ENCODE measurements around the gene BMPER.

DNA sequence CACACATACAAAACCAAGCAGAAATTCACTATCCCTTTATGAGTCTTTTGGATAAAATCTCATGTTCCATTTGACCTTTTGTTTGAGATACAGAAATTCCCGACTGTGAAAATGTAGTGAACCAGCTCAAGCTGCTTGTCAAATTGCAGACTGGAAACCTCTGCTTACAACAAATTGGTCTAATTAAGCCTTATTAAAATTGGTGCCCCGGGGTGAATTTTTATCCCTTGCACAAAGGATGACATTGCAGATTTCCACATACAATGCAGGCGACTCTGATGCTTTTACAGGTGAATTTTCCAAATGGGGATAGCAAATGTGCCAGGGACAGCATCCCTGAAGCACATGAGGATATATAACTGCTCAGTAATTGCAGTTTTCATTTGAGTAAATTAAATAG is 257.3 kb downstream of the BMPER start:
- TF ChIP-seq, protein P1, sequence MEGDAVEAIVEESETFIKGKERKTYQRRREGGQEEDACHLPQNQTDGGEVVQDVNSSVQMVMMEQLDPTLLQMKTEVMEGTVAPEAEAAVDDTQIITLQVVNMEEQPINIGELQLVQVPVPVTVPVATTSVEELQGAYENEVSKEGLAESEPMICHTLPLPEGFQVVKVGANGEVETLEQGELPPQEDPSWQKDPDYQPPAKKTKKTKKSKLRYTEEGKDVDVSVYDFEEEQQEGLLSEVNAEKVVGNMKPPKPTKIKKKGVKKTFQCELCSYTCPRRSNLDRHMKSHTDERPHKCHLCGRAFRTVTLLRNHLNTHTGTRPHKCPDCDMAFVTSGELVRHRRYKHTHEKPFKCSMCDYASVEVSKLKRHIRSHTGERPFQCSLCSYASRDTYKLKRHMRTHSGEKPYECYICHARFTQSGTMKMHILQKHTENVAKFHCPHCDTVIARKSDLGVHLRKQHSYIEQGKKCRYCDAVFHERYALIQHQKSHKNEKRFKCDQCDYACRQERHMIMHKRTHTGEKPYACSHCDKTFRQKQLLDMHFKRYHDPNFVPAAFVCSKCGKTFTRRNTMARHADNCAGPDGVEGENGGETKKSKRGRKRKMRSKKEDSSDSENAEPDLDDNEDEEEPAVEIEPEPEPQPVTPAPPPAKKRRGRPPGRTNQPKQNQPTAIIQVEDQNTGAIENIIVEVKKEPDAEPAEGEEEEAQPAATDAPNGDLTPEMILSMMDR (IDR thresholded peaks at IDR 0.05): no peak
- TF ChIP-seq POLR2A (IDR thresholded peaks at IDR 0.05): no peak

Measured in stomach (tissue), 4 donors.